Esophagus squamous epithelium (tissue), 5 donors: ENCODE results near the gene KBTBD4. TPM values are rescaled to one million over a fixed set of nuclear protein-coding genes. Genes with fewer than 3 reads are reported as not detected.

Source experiments
- DNase-seq: peaks from one replicate; lab custom pipeline; 2025; lab: John Stamatoyannopoulos, UW
- H3K27ac ChIP-seq, 4 donors: fragments of 200-600 bp; sonication (generic); one replicate each; pipeline ENCODE4 v1.5.1; 2016 to 2019; ENCODE audit warnings: mild to moderate bottlenecking in 1 of 4
- H3K27me3 ChIP-seq, 4 donors: fragments of 200-600 bp; sonication (generic); 1 replicate in 3 of 4; 2 replicates in 1 of 4; pipeline versions ENCODE4 v1.5.1 to v1.6.0; 2017 to 2021; ENCODE audit warnings: antibody characterized with exemption in 1 of 4
- H3K36me3 ChIP-seq, 3 donors: fragments of 200-600 bp; sonication (generic); one replicate each; pipeline ENCODE4 v1.5.1; 2016 to 2019
- H3K4me1 ChIP-seq, 3 donors: fragments of 200-600 bp; sonication (generic); one replicate each; pipeline ENCODE4 v1.5.1; 2017 to 2019
- H3K4me3 ChIP-seq, 4 donors: fragments of 200-600 bp; sonication (generic); 1 replicate in 3 of 4; 2 replicates in 1 of 4; pipeline ENCODE4 v1.5.1; 2016 to 2019; ENCODE audit warnings: mild to moderate bottlenecking in 2 of 4, moderate library complexity in 1 of 4
- H3K9me3 ChIP-seq, 3 donors: fragments of 200-600 bp; sonication (generic); one replicate each; pipeline ENCODE4 v1.5.1; 2016 to 2019
- CTCF ChIP-seq, 6 experiments: fragments of 450-650 bp in 4 of 6; fragments of 200-600 bp in 2 of 6; sonication (generic) in 2 of 6; IDR thresholded peaks; one replicate each; pipeline ENCODE4 v1.5.1; 2016 to 2019; ENCODE audit warnings: antibody characterized with exemption in 6 of 6, mild to moderate bottlenecking in 4 of 6, moderate library complexity in 4 of 6
- POLR2A ChIP-seq, 4 donors: fragments of 450-650 bp; IDR thresholded peaks; one replicate each; pipeline ENCODE4 v1.6.1; 2017; ENCODE audit warnings: antibody characterized with exemption in 4 of 4, mild to moderate bottlenecking in 4 of 4, moderate library complexity in 3 of 4
- WGBS, 2 donors: methylation state at CpG; one replicate each; pipeline ENCODE4 v1.1.5; 2018; 5-methylcytosine and 5-hydroxymethylcytosine counted together
- intact Hi-C: fragments of 100-400 bp; cut with DNase I; formaldehyde crosslinking; loops from one replicate; pipeline ENCODE4 v1.15.0; 2022
- total RNA-seq, 4 donors: library from RNA; depleted of rRNA; stranded (reverse); fragments of >200 nt; gene quantifications; one replicate each; pipeline ENCODE4 v1.1.0, GENCODE V29; 2016
- donor health status: DM: yes; HTN: yes; CAD: no.

Gene KBTBD4
- total RNA-seq, 4 donors from 2014 or later = 12.4 to 22.7 (median 16.0) TPM

GRCh38 chr11:47592251-47592650 is 13.5 kb upstream of the KBTBD4 start:
- no peak for DNase-seq
- Histone ChIP-seq H3K4me3 (no peak overlapping the region), H3K27me3 (peaks cover 0 to 76% (median 8%) of the 10 kb centered on the region in 4 donors), H3K27ac (no peak overlapping the region), H3K4me1 (peaks cover 6 to 30% (median 7%) of the 10 kb centered on the region in 3 donors), H3K9me3 (peaks cover 0 to 4% (median 0%) of the 10 kb centered on the region in 3 donors), H3K36me3 (no peaks in the 10 kb centered on the region)
- no peak for TF ChIP-seq POLR2A (IDR thresholded peaks at IDR 0.05)
- no peak for TF ChIP-seq CTCF (IDR thresholded peaks at IDR 0.05)
- WGBS, 2 donors = 48 to 71% methylated on average over 3 of the region's 4 CpGs
- intact Hi-C loops = no loop called here

- peaks cover 0 to 76% (median 8%) of the 10 kb centered on the region in 4 donors for H3K27me3 ChIP-seq
- peaks cover 0 to 4% (median 0%) of the 10 kb centered on the region in 3 donors for H3K9me3 ChIP-seq
- peaks cover 6 to 30% (median 7%) of the 10 kb centered on the region in 3 donors for H3K4me1 ChIP-seq
- DNase-seq = no peak
- TF ChIP-seq CTCF (IDR thresholded peaks at IDR 0.05) (no peak), POLR2A (IDR thresholded peaks at IDR 0.05) (no peak)
- intact Hi-C loops = no loop called here
- WGBS, 2 donors = 38 to 59% methylated on average over 4 to 6 of the region's 7 CpGs
- H3K36me3 ChIP-seq = no peaks in the 10 kb centered on the region
- no peak overlapping the region for H3K27ac ChIP-seq
- no peak overlapping the region for H3K4me3 ChIP-seq
Measured at GRCh38 chr11:47591764-47592163, 13.0 kb upstream of the KBTBD4 start.

GRCh38 chr11:47589977-47590861 is 11.4 kb upstream of the KBTBD4 start:
- 63 to 71% methylated on average over 26 to 62 of the region's 122 CpGs for WGBS, 2 donors
- peak overlapping the region in 3 of 4 donors; percentile 25 to 60 (median 36) for H3K4me3 ChIP-seq
- no peak overlapping the region for H3K27ac ChIP-seq
- peaks cover 6 to 30% (median 7%) of the 10 kb centered on the region in 3 donors for H3K4me1 ChIP-seq
- DNase-seq = no peak
- TF ChIP-seq CTCF (IDR thresholded peaks at IDR 0.05) (no peak), POLR2A (IDR thresholded peaks at IDR 0.05) (no peak)
- peaks cover 0 to 64% (median 8%) of the 10 kb centered on the region in 4 donors for H3K27me3 ChIP-seq
- peaks cover 0 to 4% (median 0%) of the 10 kb centered on the region in 3 donors for H3K9me3 ChIP-seq
- peaks cover 0 to 5% (median 0%) of the 10 kb centered on the region in 3 donors for H3K36me3 ChIP-seq
- intact Hi-C loops = no loop called here

GRCh38 chr11:47589584-47589976 is 10.8 kb upstream of the KBTBD4 start:
- H3K27me3 ChIP-seq = peaks cover 0 to 58% (median 8%) of the 10 kb centered on the region in 4 donors
- H3K4me3 ChIP-seq = peak overlapping the region in 3 of 4 donors; percentile 25 to 60 (median 36)
- TF ChIP-seq CTCF (IDR thresholded peaks at IDR 0.05) = no peak
- no peak for TF ChIP-seq POLR2A (IDR thresholded peaks at IDR 0.05)
- peaks cover 0 to 4% (median 0%) of the 10 kb centered on the region in 3 donors for H3K9me3 ChIP-seq
- peak overlapping the region in 1 of 4 donors; percentile 19 for H3K27ac ChIP-seq
- peaks cover 0 to 11% (median 4%) of the 10 kb centered on the region in 3 donors for H3K36me3 ChIP-seq
- intact Hi-C loops = no loop called here
- WGBS, 2 donors = 61% methylated on average over 5 of the region's 51 CpGs; no CpG with 5 or more reads in 1 of the 2 donors
- H3K4me1 ChIP-seq = peaks cover 6 to 30% (median 7%) of the 10 kb centered on the region in 3 donors
- no peak for DNase-seq

- peak overlapping the region in 3 of 4 donors; percentile 25 to 60 (median 36) for H3K4me3 ChIP-seq
- intact Hi-C loops = no loop called here
- no peak for TF ChIP-seq POLR2A (IDR thresholded peaks at IDR 0.05)
- no peak for TF ChIP-seq CTCF (IDR thresholded peaks at IDR 0.05)
- H3K27me3 ChIP-seq = peaks cover 0 to 53% (median 7%) of the 10 kb centered on the region in 4 donors
- H3K36me3 ChIP-seq = peaks cover 0 to 16% (median 6%) of the 10 kb centered on the region in 3 donors
- 73 to 76% methylated on average over 10 of the region's 11 CpGs for WGBS, 2 donors
- H3K27ac ChIP-seq = peak overlapping the region in 1 of 4 donors; percentile 19
- H3K4me1 ChIP-seq = peaks cover 4 to 25% (median 6%) of the 10 kb centered on the region in 3 donors
- DNase-seq = no peak
- H3K9me3 ChIP-seq = peaks cover 0 to 4% (median 0%) of the 10 kb centered on the region in 3 donors
Measured at GRCh38 chr11:47589118-47589517, 10.3 kb upstream of the KBTBD4 start.
